Erythroblast (primary cell): ENCODE data around the gene TBC1D23.

Experiments
- GATA1 ChIP-seq: IDR thresholded peaks from 2 replicates; pipeline ENCODE4 v1.6.1; 2011; ENCODE audit warnings: low read depth, mild to moderate bottlenecking, control low read depth, low read length, moderate library complexity
- POLR2A ChIP-seq: IDR thresholded peaks from 2 replicates; pipeline ENCODE4 v1.6.1; 2011; ENCODE audit warnings: mild to moderate bottlenecking, low read length

GRCh38 chr3:100230710-100231109, 30.1 kb upstream of the TBC1D23 start:
- TF ChIP-seq POLR2A, result no peak
- TF ChIP-seq GATA1, result no peak
